GM23338 (cell line): ENCODE data around the gene ST3GAL4. TPM values are rescaled to one million over a fixed set of nuclear protein-coding genes. Genes with fewer than 3 reads are reported as not detected.

Experiments
- EZH2 ChIP-seq: fragments of 200-600 bp; sonication (generic); IDR thresholded peaks from one replicate; pipeline ENCODE4 v1.8.0; 2017; ENCODE audit warnings: antibody characterized with exemption, mild to moderate bottlenecking, low read depth; ENCODE audit not compliant: unreplicated experiment
- POLR2AphosphoS5 ChIP-seq: IDR thresholded peaks from 2 replicates; pipeline ENCODE4 v1.6.1; 2016; ENCODE audit warnings: antibody characterized with exemption, low read depth
- ZNF114 ChIP-seq: fragments of 250-450 bp; sonication (Bioruptor Pico); IDR thresholded peaks from 2 replicates; pipeline ENCODE4 v1.5.0; 2020; ENCODE audit warnings: mild to moderate bottlenecking, moderate library complexity
- polyA plus RNA-seq: library from polyadenylated mRNA; unstranded; fragments of >200 nt; fragmentation: Nextera tagmentation; extraction: Ambion mirVana; gene quantifications from 2 replicates; pipeline ENCODE4 v1.2.1, GENCODE V29; 2016
- total RNA-seq: library from RNA; depleted of rRNA; stranded (reverse); fragments of >200 nt; shearing (Covaris generic); gene quantifications from 2 replicates; pipeline ENCODE4 v1.2.3, GENCODE V29; 2014
- TF ChIP-seq, protein P1 (sequence below): fragments of 250-450 bp; sonication (Bioruptor Pico); IDR thresholded peaks from 2 replicates; pipeline ENCODE4 v1.5.0; 2020; ENCODE audit warnings: mild to moderate bottlenecking, moderate library complexity
- TF ChIP-seq, protein P2 (sequence below): IDR thresholded peaks from one replicate; pipeline ENCODE4 v1.6.1; 2018; ENCODE audit warnings: antibody characterized with exemption; ENCODE audit not compliant: unreplicated experiment

ST3GAL4 gene
- total and polyA plus RNA-seq, 2 experiments from 2014 or later: 10.1 to 28.0 TPM

DNA sequence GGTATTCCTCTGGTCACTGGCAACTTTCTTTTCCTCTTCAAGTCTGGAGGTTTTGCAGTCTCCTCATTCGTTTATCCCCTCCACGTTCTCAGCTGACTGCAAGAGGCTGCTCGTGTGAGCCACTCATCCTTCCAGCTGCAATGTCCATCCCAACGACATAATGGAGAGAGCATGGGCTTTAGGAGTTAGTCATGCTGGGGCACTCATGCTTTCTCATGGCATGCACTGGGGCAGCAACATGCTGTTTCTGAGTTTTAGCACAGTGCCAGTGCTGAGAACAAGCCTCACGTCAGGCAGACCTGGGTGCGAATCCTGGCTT, 44.5 kb upstream of the ST3GAL4 start (continued):
- TF ChIP-seq, protein P1, sequence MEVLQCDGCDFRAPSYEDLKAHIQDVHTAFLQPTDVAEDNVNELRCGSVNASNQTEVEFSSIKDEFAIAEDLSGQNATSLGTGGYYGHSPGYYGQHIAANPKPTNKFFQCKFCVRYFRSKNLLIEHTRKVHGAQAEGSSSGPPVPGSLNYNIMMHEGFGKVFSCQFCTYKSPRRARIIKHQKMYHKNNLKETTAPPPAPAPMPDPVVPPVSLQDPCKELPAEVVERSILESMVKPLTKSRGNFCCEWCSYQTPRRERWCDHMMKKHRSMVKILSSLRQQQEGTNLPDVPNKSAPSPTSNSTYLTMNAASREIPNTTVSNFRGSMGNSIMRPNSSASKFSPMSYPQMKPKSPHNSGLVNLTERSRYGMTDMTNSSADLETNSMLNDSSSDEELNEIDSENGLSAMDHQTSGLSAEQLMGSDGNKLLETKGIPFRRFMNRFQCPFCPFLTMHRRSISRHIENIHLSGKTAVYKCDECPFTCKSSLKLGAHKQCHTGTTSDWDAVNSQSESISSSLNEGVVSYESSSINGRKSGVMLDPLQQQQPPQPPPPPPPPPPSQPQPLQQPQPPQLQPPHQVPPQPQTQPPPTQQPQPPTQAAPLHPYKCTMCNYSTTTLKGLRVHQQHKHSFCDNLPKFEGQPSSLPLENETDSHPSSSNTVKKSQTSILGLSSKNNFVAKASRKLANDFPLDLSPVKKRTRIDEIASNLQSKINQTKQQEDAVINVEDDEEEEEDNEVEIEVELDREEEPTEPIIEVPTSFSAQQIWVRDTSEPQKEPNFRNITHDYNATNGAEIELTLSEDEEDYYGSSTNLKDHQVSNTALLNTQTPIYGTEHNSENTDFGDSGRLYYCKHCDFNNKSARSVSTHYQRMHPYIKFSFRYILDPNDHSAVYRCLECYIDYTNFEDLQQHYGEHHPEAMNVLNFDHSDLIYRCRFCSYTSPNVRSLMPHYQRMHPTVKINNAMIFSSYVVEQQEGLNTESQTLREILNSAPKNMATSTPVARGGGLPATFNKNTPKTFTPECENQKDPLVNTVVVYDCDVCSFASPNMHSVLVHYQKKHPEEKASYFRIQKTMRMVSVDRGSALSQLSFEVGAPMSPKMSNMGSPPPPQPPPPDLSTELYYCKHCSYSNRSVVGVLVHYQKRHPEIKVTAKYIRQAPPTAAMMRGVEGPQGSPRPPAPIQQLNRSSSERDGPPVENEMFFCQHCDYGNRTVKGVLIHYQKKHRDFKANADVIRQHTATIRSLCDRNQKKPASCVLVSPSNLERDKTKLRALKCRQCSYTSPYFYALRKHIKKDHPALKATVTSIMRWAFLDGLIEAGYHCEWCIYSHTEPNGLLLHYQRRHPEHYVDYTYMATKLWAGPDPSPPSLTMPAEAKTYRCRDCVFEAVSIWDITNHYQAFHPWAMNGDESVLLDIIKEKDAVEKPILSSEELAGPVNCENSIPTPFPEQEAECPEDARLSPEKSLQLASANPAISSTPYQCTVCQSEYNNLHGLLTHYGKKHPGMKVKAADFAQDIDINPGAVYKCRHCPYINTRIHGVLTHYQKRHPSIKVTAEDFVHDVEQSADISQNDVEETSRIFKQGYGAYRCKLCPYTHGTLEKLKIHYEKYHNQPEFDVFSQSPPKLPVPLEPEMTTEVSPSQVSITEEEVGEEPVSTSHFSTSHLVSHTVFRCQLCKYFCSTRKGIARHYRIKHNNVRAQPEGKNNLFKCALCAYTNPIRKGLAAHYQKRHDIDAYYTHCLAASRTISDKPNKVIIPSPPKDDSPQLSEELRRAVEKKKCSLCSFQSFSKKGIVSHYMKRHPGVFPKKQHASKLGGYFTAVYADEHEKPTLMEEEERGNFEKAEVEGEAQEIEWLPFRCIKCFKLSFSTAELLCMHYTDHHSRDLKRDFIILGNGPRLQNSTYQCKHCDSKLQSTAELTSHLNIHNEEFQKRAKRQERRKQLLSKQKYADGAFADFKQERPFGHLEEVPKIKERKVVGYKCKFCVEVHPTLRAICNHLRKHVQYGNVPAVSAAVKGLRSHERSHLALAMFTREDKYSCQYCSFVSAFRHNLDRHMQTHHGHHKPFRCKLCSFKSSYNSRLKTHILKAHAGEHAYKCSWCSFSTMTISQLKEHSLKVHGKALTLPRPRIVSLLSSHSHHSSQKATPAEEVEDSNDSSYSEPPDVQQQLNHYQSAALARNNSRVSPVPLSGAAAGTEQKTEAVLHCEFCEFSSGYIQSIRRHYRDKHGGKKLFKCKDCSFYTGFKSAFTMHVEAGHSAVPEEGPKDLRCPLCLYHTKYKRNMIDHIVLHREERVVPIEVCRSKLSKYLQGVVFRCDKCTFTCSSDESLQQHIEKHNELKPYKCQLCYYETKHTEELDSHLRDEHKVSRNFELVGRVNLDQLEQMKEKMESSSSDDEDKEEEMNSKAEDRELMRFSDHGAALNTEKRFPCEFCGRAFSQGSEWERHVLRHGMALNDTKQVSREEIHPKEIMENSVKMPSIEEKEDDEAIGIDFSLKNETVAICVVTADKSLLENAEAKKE (CRISPR knock-in tag): no peak
- TF ChIP-seq POLR2AphosphoS5: no peak
- no peak for TF ChIP-seq EZH2
- no peak for TF ChIP-seq ZNF114 (CRISPR knock-in tag)
- TF ChIP-seq, protein P2, sequence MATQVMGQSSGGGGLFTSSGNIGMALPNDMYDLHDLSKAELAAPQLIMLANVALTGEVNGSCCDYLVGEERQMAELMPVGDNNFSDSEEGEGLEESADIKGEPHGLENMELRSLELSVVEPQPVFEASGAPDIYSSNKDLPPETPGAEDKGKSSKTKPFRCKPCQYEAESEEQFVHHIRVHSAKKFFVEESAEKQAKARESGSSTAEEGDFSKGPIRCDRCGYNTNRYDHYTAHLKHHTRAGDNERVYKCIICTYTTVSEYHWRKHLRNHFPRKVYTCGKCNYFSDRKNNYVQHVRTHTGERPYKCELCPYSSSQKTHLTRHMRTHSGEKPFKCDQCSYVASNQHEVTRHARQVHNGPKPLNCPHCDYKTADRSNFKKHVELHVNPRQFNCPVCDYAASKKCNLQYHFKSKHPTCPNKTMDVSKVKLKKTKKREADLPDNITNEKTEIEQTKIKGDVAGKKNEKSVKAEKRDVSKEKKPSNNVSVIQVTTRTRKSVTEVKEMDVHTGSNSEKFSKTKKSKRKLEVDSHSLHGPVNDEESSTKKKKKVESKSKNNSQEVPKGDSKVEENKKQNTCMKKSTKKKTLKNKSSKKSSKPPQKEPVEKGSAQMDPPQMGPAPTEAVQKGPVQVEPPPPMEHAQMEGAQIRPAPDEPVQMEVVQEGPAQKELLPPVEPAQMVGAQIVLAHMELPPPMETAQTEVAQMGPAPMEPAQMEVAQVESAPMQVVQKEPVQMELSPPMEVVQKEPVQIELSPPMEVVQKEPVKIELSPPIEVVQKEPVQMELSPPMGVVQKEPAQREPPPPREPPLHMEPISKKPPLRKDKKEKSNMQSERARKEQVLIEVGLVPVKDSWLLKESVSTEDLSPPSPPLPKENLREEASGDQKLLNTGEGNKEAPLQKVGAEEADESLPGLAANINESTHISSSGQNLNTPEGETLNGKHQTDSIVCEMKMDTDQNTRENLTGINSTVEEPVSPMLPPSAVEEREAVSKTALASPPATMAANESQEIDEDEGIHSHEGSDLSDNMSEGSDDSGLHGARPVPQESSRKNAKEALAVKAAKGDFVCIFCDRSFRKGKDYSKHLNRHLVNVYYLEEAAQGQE: no peak
